Inflammatory macrophage treated with lipopolysaccharide for 4 hours (primary cell): ENCODE data around the gene POU2AF1.

Experiments
- DNase-seq: peaks from one replicate; pipeline ENCODE4 v3.0.0-alpha.2; 2020

POU2AF1 gene

GRCh38 chr11:111408789-111409727 is 30.0 kb upstream of the POU2AF1 start:
- no peak for DNase-seq

- no peak for DNase-seq
Observed at GRCh38 chr11:111407652-111408051, 28.6 kb upstream of the POU2AF1 start.

- DNase-seq: no peak
Observed at GRCh38 chr11:111406589-111406988, 27.5 kb upstream of the POU2AF1 start.

- no peak for DNase-seq
Observed at GRCh38 chr11:111406091-111406490, 27.0 kb upstream of the POU2AF1 start.

- DNase-seq: no peak
Observed at GRCh38 chr11:111405551-111405950, 26.5 kb upstream of the POU2AF1 start.

- DNase-seq: no peak
Observed at GRCh38 chr11:111403051-111403726, 24.1 kb upstream of the POU2AF1 start.

- DNase-seq: no peak
Observed at GRCh38 chr11:111402411-111402810, 23.3 kb upstream of the POU2AF1 start.

- peak; percentile 27 for DNase-seq
Observed at GRCh38 chr11:111401957-111402356, 22.9 kb upstream of the POU2AF1 start.

GRCh38 chr11:111400595-111400994 is 21.5 kb upstream of the POU2AF1 start:
- no peak for DNase-seq

- no peak for DNase-seq
Observed at GRCh38 chr11:111399187-111400031, 20.3 kb upstream of the POU2AF1 start.

GRCh38 chr11:111397034-111397433 is 18.0 kb upstream of the POU2AF1 start:
- no peak for DNase-seq

GRCh38 chr11:111395749-111396148 is 16.7 kb upstream of the POU2AF1 start:
- DNase-seq: no peak

GRCh38 chr11:111395081-111395480 is 16.0 kb upstream of the POU2AF1 start:
- DNase-seq: no peak

- peak; percentile 45 for DNase-seq
Observed at GRCh38 chr11:111394147-111394546, 15.1 kb upstream of the POU2AF1 start.

GRCh38 chr11:111393585-111393984 is 14.5 kb upstream of the POU2AF1 start:
- no peak for DNase-seq

- no peak for DNase-seq
Observed at GRCh38 chr11:111393096-111393495, 14.0 kb upstream of the POU2AF1 start.

GRCh38 chr11:111392552-111392951 is 13.5 kb upstream of the POU2AF1 start:
- no peak for DNase-seq

GRCh38 chr11:111391328-111392124 is 12.5 kb upstream of the POU2AF1 start:
- DNase-seq: no peak

GRCh38 chr11:111388842-111389241 is 9.8 kb upstream of the POU2AF1 start:
- DNase-seq: no peak

- DNase-seq: no peak
Observed at GRCh38 chr11:111388420-111388819, 9.3 kb upstream of the POU2AF1 start.

GRCh38 chr11:111387363-111387762 is 8.3 kb upstream of the POU2AF1 start:
- no peak for DNase-seq

GRCh38 chr11:111386611-111387150 is 7.6 kb upstream of the POU2AF1 start:
- no peak for DNase-seq
